Glomerular visceral epithelial cell (primary cell): ENCODE results near the gene CCDC7.
"Not testable (repeated sequence)": the region's sequence is repeated elsewhere in the genome, so short reads cannot be mapped to it uniquely, and the experiment has no call there.

Source experiments
- DNase-seq: peaks from one replicate; pipeline ENCODE4 v3.0.0-alpha.2; 2016; ENCODE audit errors: extremely low spot score

The CCDC7 gene

DNA sequence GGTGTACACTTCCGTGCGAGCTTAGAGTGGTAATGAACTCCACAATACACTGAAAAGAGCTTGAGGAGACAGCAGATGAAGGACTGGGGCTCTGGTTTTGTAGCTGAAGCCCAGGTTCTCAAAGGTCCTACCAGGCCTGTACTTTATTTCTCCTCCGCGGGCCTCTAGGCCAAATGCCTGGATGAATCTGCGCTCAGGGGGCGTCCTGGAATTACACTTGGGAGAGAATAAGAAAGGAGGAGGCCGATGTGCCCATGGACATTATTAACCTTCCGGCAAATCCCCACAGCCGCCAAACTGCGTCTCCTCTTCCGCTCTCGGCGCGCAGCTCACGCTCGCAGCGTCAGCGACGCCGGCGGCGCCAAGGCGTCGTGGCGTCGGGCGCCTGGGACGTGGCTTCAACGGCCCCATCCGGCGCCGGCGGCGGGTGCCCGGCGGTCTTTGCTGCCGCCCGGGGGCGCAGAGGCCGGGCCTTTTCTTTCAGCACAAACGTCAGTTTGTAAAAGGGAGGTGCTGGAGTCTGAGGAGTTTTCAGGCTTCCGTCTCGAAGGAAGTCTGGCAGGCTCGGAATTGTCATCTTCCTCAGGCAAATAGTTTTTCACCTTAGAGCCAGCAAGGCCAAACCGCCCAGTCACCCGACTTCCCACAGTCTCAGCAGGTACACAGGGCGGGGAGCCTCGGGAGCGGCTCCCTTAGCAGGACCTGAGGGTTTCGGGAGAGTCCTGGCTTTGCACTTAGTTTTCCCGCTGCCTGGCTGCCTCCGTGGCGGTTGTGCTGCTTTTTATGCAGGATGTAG lies at the start of gene CCDC7:
CCDC7 (plus strand) TSS at position 401 of the 796 bp plus-strand sequence. CDS start 5,503 bp downstream, outside the sequence.
- DNase-seq: peak; percentile 92

DNA sequence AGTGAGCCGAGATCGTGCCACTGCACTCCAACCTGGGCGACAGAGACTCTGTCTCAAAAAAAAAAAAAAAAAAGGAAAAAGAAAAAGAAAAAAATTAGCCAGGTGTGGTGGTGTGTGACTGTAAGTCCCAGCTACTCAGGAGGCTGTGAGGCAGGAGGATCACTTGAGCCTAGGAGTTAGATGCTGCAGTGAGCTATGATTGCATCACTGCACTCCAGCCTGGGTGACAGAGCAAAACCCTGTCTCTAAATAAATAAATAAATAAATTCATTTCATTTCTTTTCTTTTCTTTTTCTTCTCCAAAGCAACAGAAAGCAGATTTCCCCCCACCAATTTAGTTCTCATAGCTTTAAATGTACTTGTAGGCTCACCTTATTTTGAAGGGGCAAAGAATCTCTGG lies 48.8 kb upstream of the CCDC7 start:
- not testable (repeated sequence) for DNase-seq

DNA sequence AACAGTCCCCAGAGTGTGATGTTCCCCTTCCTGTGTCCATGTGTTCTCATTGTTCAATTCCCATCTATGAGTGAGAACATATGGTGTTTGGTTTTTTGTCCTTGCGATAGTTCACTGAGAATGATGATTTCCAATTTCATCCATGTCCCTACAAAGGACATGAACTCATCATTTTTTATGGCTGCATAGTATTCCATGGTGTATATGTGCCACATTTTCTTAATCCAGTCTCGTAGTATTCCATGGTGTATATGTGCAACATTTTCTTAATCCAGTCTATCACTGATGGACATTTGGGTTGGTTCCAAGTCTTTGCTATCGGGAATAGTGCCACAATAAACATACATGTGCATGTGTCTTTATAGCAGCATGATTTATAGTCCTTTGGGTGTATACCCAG lies 46.2 kb upstream of the CCDC7 start:
- not testable (repeated sequence) for DNase-seq

DNA sequence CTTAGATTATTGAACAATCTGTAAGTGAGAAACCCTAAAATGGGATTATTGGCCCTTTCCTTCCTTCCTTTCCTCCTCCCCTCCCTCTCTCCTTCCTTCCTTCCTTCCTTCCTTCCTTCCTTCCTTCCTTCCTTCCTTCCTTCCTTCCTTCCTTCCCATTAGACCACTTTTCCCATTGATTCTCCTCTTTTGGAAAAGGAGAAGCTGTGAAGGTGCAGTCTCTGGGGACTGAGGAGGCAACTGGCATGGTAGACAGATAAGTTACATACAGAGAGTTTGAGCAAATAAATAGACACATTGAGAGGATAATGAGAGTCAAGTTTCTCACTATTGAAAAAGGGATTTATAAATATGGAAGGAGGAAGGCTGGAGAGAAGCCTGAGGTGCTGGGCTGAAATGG lies 45.0 kb upstream of the CCDC7 start:
- DNase-seq: no peak

DNA sequence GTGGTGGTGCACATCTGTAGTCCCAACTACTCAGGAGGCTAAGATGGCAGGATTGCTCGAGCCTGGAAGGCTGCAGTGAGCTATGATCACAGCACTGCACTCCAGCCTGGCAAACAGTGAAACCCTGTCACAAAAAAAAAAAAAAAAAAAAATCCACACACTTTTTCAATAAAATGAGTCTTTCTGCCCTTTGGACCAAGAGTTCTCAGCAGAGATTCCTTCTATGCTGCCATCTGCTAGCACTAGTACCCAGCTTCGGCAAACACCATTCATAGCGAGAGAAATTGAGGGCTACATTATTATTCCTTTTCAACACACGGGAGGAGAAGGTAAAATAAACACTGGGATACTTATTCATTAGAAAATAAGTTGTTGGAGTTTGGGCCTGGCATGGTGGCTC lies 43.4 kb upstream of the CCDC7 start:
- DNase-seq: no peak

DNA sequence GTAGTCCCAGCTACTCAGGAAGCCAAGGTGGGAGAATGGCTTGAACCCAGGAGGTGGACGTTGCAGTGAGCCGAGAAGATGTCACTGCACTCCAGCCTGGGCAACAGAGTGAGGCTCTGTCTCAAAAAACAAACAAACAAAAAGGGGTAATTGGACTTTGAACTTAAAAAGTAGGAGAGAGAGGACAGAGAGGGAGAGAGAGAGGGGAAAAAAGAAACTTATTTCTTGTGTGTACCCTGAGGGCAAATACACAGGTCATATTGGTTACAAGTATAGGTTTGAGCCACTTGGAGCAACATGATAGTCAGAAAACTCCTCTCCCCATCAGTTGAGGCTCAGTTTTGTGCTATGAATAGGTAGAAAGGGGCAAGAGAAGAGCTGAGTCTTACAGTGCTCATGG lies 42.8 kb upstream of the CCDC7 start:
- DNase-seq: no peak

DNA sequence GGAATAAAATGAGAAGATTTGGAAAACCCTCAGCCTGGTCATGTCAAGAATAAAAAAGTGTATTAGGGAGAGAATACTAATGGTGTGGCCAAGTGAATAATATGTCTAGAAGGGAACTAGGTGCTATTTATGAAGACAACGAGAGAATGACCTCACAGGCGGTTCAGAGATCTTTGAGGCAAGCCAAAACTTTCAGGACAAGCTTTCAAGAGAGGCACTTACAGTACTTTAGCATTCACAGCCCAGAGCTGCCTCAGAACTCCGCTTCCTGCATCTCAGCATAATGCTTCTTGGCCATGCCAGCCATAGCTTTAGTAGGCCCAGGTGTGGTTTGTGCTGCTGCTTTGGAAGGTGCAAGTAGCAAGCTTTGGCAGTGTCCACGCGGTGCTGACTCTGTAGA lies 37.2 kb upstream of the CCDC7 start:
- DNase-seq: no peak

DNA sequence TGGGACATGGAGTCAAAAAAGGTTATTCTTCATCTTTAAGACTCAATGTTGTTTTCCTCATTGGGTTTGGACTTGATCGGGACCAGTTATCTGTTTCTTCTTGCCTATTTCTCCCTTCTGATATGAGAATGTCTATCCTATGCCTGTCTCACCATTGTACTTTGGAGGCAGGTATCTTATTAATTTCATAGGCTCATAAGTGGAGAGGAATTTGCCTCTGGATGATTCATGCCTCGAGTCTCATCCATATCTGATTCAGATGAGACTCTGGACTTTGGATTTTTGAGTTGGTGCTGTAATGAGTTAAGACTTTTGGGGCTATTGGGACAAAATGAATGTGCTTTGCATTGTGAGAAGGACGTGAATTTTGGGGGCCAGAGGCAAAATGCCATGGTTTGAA lies 36.2 kb upstream of the CCDC7 start:
- no peak for DNase-seq

DNA sequence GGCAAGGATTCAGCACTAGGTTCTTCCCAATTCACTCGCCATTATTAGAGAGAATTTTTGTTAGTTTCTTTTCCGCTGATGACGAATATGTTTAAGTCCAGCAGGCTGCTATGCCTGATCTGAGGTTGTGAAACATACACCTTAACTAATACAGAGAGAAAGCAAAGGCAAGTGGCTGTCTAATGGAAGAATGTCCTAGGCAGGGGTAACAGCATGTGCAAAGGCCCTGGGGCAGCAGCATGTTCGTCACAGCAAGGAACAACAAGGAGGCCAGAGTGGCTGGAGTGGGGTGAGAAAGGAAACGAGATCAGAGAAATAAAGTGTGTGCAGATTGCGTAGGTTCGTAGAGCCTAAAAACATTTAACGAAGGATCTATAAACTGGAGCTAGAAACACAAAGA lies 35.4 kb upstream of the CCDC7 start:
- no peak for DNase-seq

DNA sequence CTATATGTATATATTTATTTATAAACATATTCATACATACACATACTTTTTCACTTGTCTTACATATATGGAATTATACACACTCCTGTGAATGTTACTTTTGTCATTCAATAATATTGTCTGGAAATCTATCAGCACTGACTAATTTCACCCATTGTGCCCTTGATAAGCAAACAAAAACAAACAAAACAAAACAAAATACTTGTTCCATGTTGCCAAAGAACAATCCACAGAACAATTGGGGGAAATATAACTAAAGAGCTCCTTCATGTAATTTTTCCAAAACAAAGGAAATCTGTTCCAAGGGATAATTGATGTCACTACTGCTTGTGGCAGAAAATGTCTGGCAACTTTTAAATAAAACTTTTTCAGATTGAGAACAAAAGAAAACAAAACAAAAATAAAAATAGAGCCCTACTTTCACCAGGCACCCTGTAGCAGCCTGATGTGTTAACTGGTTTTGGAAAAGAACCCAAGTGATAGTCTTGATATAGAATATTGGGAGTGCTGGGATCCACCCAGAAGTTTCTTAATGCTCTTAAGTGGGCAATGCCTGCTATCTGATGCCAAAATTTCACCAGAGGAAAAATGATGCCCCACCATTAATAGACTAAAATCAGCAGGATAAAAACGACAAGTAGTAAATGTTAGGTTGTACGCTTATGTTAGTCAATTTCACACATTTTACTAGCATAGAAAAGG lies 34.0 kb upstream of the CCDC7 start:
- no peak for DNase-seq

DNA sequence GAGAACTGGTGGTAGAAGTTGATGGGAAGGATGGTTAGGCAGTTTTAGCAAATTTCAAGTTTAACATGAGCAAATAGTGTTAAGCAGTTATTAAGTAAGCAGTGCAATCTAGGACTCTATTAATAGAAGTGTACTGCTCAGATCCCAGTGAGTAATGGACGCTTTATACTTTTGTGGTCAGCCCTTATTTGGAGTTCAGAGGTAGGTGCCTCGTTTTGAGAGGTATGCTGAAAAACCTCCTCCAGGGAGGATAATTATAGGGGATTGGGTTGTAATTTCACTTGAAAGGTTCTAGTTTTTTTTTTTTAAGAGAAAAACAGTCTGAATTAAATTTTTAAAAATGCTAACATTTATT lies 33.5 kb upstream of the CCDC7 start:
- DNase-seq: peak; percentile 23

DNA sequence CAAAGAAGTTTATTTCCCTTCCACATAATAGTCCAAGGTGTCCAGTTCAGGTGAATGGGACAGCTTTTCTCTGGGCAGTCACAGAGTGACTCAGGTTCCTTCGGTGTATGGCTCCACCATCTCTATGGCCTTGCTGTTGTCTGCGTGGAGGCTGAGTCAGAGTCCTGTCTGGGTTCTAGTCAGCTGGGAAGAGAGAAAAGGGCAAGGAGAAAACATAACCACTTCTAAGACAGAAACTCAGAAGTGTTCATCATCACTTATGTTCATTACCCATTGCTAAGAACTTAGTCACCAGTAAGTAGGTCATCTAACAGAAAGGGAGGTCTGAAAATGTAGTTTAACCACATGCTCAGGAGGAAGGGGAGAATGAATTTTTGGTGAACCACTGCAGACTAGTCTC lies 32.4 kb upstream of the CCDC7 start:
- peak; percentile 85 for DNase-seq

DNA sequence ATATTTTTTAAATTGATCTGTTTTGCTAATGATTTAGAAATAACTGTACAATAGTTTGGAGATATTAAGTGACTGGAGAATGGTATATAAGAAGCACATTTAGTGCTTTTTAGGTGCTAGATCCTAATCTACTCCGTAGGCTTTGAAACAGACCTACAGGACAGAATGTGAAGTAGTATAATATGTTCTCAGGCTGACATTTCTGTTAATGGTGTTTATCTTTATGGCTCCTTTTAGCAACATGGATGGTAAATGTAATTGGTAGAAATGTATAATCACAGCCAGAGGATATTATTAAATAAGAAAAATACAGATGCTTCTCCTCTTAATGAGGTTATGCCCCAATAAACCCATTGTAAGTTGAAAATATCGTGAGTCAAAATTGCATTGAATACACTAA lies 30.6 kb upstream of the CCDC7 start:
- DNase-seq: no peak

DNA sequence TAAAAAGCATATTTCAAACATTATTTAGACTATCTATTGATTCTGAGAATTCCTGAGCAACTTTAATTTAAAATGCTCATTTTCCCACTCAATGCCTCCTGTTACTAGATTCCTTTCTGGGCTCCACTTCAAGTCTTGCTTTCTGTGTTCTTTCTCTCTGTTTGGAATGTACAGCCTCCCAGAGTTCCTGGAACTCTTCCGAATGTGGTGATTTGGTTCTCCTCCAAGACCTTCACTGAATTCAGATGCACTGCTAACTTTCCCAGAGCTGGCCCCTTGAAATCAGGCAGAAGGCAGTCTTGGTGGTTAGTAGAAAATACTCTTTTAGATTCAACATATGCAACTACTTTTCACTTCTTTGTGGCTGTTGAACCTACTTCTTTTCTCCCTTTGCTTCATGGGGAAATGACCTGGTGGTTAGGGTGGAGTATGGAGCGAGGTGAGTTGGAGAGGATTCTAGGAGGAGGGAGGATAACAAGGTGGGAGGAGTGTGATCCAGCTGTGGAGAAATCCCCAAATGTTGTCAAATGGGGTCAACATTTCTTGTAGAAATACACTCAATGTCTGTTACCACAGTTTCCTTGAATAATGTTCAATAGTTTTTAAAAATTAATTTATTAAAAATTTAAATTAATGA lies 27.9 kb upstream of the CCDC7 start:
- no peak for DNase-seq

DNA sequence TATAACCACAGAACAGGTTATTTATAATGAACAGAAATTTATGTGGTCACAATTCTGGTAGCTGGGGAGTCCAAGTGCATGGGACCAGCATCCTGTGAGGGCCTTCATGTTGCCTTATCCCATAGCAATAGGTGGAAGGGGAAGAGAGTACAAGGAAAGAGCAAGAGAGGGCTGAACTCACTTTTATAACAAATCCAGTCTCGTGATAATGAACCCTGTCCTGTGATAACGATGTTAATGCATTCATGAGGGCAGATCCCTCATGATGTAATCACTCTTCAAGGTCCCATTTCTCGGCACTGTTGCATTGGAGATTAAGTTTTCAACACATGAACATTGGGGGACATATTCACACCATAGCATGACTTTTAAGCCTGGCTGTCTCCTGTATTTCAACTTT lies 27.4 kb upstream of the CCDC7 start:
- DNase-seq: no peak

DNA sequence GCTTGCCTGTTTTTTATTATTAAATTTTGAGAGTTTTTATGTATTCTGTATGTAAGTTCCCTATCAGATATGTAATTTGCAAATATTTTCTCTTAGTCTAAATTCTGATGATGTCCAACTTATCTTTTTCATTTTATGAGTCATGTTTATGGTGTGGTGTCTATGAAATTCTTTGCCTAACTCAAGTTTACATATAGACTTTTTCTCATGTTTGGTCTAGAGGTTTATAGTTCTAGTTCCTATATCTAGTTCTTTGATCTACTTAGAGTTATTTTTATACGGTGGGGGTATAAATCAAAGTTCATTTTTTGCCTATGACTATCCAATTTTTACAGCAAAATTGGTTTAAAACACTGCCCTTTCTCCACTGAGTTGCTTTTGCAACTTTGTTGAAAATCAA lies 26.3 kb upstream of the CCDC7 start:
- DNase-seq: no peak

DNA sequence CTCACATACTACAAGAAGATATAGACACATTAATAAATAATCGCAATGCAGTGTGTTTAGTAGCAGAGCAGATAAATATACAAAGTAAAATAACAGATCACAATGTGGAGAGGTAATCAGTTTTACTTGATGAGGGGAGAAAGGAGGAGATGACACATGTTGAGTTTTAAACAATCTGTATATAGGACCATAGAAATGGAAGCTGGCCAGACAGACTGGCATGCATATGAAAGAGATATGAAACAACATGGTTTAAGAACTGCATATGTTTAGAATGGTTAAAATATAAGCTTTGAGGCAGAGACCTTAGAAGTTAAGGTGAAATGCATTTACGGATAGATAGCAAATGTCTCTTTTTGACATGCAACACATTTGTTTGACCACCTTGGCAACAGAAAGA lies 19.8 kb upstream of the CCDC7 start:
- DNase-seq: no peak

DNA sequence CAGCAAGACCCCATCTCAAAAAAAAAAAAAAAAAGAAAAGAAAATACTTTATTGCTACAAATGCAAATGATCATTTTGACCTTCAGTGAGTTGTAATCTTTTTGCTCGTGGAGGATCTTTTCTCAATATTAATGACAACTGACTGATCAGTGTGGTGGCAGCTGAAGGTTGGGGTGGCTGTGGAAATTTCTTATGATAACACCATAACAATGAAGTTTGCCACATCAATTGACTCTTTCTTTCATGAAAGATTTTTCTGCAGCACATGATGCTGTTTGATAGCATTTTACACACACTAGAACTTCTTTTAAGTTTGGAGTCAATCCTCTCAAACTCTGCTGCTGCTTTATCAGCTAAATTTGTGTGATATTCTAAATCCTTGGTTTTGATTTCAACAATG lies 12.4 kb upstream of the CCDC7 start:
- DNase-seq: no peak

DNA sequence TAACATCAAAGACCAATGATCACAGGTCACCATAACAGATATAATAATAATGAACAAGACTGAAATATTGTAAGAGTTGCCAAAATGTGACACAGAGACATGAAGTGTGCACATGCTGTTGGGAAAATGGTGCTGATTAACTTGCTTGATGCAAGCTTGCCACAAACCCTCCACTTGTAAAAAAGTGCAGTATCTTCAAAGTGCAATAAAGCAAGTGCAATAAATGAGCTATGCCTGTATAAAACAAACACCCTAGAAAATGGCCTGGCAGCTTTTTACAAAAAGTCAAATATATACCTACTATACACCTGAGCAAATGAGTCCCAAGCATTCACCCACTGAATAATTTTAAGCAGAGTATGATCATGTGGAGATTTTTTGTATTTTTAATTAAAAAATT lies 9.7 kb upstream of the CCDC7 start:
- no peak for DNase-seq

DNA sequence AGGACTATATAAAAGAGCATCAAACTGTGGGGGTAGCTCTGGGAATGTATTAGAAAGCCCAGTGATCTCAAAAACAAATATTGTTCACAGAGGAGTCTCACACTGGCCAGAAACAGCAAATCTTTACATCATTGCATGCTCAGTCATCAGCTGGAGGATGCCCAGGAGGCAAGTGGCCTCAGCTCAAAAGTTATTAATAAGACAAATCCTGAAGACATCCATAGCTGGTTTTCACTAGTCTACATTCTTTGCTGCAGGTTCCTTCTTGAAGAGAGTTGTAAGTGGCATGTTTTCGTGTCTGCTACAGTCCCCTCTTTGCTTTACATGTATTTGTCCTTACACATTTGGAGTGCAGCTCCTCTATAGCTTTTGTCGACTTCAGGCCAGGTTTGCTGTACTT lies 8.6 kb upstream of the CCDC7 start:
- no peak for DNase-seq

DNA sequence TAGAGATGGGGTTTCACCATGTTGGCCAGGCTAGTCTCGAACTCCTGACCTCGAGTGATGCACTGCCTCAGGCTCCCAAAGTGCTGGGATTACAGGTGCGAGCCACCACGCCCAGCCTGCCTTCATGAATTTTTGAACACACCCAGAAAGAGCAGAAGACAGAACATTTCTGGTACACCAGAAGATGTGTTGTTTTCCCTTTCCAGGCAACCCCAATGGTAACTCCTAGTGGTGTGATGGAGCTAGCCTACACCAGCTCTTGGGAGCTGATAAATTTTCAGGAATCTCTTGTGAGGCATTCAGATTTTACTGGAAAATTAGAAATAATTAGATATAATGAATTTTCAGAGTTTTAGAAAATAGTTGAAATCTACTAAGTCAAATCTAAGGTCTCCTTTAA lies 904 bp upstream of the CCDC7 start:
- no peak for DNase-seq

DNA sequence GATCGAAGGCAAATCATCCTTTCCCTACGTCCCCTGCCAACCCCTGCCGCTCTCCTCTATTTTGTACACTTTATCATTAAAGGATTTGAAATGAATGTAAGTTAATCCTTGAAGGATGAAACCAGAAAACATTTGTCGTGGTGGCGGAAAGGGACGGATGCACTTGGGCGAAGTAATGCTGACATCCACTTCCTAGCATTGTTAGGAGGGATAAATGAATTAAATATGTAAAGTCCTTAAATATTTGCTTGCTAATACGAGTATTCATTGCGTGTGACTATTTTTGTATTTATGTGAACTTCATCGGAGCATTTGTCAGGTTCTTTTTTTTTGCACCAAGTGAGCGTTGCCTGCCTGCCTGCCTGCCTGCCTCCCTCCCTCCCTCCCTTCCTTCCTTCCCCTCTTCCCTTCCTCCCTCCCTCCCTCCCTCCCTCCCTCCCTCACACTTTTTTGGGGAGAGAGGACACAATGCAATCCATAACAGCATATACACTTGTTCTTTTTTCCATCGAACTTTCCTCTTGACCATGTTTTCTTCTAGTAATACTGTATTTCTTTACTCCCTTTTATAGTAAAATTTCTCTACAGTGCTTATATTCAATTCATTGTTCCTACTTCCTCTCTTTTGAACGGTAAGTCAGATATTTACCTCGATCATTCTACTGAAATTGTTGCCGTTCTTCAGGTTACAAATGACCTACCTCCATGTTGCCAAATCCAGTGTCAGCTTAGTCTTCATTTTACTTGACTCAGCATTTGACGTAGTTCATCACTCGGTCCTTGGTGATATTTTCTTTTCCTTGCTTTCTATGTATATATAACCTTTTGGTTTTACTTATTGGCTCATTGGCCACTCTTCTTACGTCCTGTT lies 831 bp downstream of the CCDC7 start:
- peak; percentile 23 for DNase-seq
